Measurements from ENCODE around the gene B4GALNT1. TPM values are rescaled to one million over a fixed set of nuclear protein-coding genes. Genes with fewer than 3 reads are reported as not detected.

Gene B4GALNT1
- total and polyA plus RNA-seq, 10 of the 15 experiments (the other 5 are each of a cell fraction or from before 2014, with no cell fraction given): 0.01 to 0.38 (median 0.14) TPM; not detected in 3

DNA sequence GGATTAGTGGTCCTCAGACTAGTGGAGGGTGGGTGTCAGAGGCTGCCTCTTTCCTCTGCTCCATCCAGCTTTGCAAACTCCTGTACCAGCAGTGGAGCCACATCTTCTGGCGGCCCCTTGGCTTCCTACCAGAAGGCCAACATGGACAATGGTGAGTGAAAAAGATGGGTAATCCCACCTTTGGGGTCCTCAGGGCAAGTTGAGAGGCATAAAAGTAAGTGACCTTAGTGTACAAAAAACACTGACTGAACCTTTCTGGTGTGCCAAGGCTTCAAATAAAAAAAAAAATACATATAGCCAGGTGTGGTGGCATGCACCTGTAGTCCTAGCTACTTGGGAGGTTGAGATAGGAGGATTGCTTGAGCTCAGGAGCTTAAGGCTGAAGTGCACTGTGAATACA is 51.2 kb downstream of the B4GALNT1 start:
- Histone ChIP-seq H3K4me3 (no peak overlapping the region), H3K4me2 (ENCODE audit: control insufficient read depth, insufficient read depth) (no peak overlapping the region), H3K9ac (ENCODE audit: control insufficient read depth, insufficient read depth, low read length) (no peak overlapping the region), H3K4me1 (ENCODE audit: control insufficient read depth, insufficient read depth, low read length) (no peaks in the 10 kb centered on the region), H3K9me3 (replicated peaks; ENCODE audit: control insufficient read depth, insufficient read depth, low read length) (no peaks in the 10 kb centered on the region), H3K27me3 (replicated peaks in 1 of 2; ENCODE audit: control insufficient read depth in 2 of 2, insufficient read depth in 2 of 2, low read length in 1 of 2) (no peaks in the 10 kb centered on the region; a peak in 1 of 4 replicates), H3K79me2 (ENCODE audit: control insufficient read depth, insufficient read depth, low read length) (no peaks in the 10 kb centered on the region), H2AFZ (ENCODE audit: control insufficient read depth, low read depth, low read length) (no peak overlapping the region), H4K20me1 (ENCODE audit: control insufficient read depth, insufficient read depth) (no peaks in the 10 kb centered on the region), H3K36me3 (ENCODE audit: control insufficient read depth in 2 of 2, insufficient read depth in 2 of 2, low read length in 1 of 2) (no peaks in the 10 kb centered on the region), H3K27ac (ENCODE audit: control insufficient read depth, insufficient read depth) (no peak overlapping the region)
- ChIA-PET POLR2A (no interaction called here), RAD21 (ENCODE audit: unreplicated experiment) (interaction anchor here (0.7 to 5.3 kb wide), 5 partner anchors 38 to 160 kb away, joined by 3 to 28 read pairs (median 3); partner anchors contain the start of gene B4GALNT1), CTCF (interaction anchor here (0.6 to 7.8 kb wide), 15 partner anchors 10 to 163 kb away, joined by 3 to 119 read pairs (median 5); partner anchors contain the start of genes B4GALNT1, DCTN2, INHBE and PIP4K2C), SMC1A (ENCODE audit: uncharacterized antibody, unreplicated experiment) (interaction anchor here (1.0 to 4.2 kb wide), 6 partner anchors 10 to 159 kb away, joined by 3 to 16 read pairs (median 5); partner anchors contain the start of genes B4GALNT1 and PIP4K2C)
- no TSS peak for BruUV-seq (replicated peaks)
- TF ChIP-seq SMARCA5 (IDR thresholded peaks at IDR 0.05): no peak
- no peak for TF ChIP-seq JUND (IDR thresholded peaks at IDR 0.05; ENCODE audit: low read depth, low read length)
- ATAC-seq (no peak), FAIRE-seq (no peak), DNase-seq (ENCODE audit: low read depth, low spot score) (no peak)
- intact Hi-C loops (cut with micrococcal nuclease; ENCODE audit: unreplicated experiment): loop anchor here (10.0 kb wide), 1 partner anchor 323 kb away; no protein-coding TSS in a partner anchor
- 46% methylated on average over 1 of the region's 1 CpG for WGBS (ENCODE audit: insufficient coverage, insufficient replicate concordance, low lambda C conversion rate, missing lambda C conversion rate)
- in situ Hi-C loops (cut with MboI): no loop called here

DNA sequence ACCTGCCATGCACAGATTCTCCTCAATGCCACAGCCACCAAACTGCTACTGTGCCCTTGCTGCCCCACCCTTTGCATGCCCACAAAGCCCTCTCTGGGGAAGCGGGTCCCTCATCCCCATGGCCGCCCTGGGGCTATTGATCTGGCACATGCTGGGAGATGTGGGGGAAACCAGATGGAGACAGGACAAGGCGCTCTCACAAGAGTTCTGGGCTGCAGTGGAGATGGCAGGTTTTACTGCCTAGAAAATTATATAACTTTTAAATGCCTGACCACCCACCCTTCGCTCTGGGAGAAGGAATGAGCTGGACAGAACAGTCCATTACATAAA is 52.6 kb downstream of the B4GALNT1 start:
- SMC1A ChIA-PET (ENCODE audit: uncharacterized antibody, unreplicated experiment): interaction anchor here (1.2 to 4.2 kb wide), 3 partner anchors 40 to 122 kb away, joined by 3 to 16 read pairs (median 6); no protein-coding TSS in a partner anchor
- WGBS (ENCODE audit: insufficient coverage, insufficient replicate concordance, low lambda C conversion rate, missing lambda C conversion rate): 32% methylated on average over 4 of the region's 4 CpGs
- H3K4me1 ChIP-seq (ENCODE audit: control insufficient read depth, insufficient read depth, low read length): no peaks in the 10 kb centered on the region
- intact Hi-C loops (cut with micrococcal nuclease; ENCODE audit: unreplicated experiment): loop anchor here (10.0 kb wide), 1 partner anchor 324 kb away; no protein-coding TSS in a partner anchor
- in situ Hi-C loops (cut with MboI): no loop called here
- no peaks in the 10 kb centered on the region for H3K79me2 ChIP-seq (ENCODE audit: control insufficient read depth, insufficient read depth, low read length)
- DNase-seq (ENCODE audit: low read depth, low spot score) (no peak), ATAC-seq (no peak), FAIRE-seq (no peak)
- RAD21 ChIA-PET (ENCODE audit: unreplicated experiment): interaction anchor here (0.9 to 1.1 kb wide), 2 partner anchors 53 to 162 kb away, joined by 3 read pairs; partner anchors contain the start of gene B4GALNT1
- no peaks in the 10 kb centered on the region for H3K9me3 ChIP-seq (replicated peaks; ENCODE audit: control insufficient read depth, insufficient read depth, low read length)
- BruUV-seq (replicated peaks): no TSS peak
- H3K4me2 ChIP-seq (ENCODE audit: control insufficient read depth, insufficient read depth): no peak overlapping the region
- CTCF ChIA-PET: interaction anchor here (1.3 to 7.8 kb wide), 6 partner anchors 27 to 125 kb away, joined by 3 to 119 read pairs (median 22); partner anchors contain the start of genes GLI1 and INHBE
- no peaks in the 10 kb centered on the region; a peak in 2 of 4 replicates for H3K27me3 ChIP-seq (replicated peaks in 1 of 2; ENCODE audit: control insufficient read depth in 2 of 2, insufficient read depth in 2 of 2, low read length in 1 of 2)
- H3K36me3 ChIP-seq (ENCODE audit: control insufficient read depth in 2 of 2, insufficient read depth in 2 of 2, low read length in 1 of 2): no peaks in the 10 kb centered on the region
- no peak overlapping the region for H3K27ac ChIP-seq (ENCODE audit: control insufficient read depth, insufficient read depth)
- no peaks in the 10 kb centered on the region for H4K20me1 ChIP-seq (ENCODE audit: control insufficient read depth, insufficient read depth)
- no peak overlapping the region for H2AFZ ChIP-seq (ENCODE audit: control insufficient read depth, low read depth, low read length)
- POLR2A ChIA-PET: interaction anchor here (0.6 to 1.1 kb wide), 2 partner anchors 35 to 1084 kb away, joined by 3 read pairs; no protein-coding TSS in a partner anchor
- H3K9ac ChIP-seq (ENCODE audit: control insufficient read depth, insufficient read depth, low read length): no peak overlapping the region
- H3K4me3 ChIP-seq: no peak overlapping the region
- TF ChIP-seq SIN3A (IDR thresholded peaks at IDR 0.05; ENCODE audit: low read depth, low read length) (no peak), NRF1 (conservative IDR thresholded peaks at IDR 0.05; ENCODE audit: low read depth, low read length) (no peak), RB1 (IDR thresholded peaks at IDR 0.05; ENCODE audit: borderline replicate concordance) (no peak), SIX5 (IDR thresholded peaks at IDR 0.05; ENCODE audit: low read depth, low read length, severe bottlenecking) (no peak)
- TF ChIP-seq, protein P1, sequence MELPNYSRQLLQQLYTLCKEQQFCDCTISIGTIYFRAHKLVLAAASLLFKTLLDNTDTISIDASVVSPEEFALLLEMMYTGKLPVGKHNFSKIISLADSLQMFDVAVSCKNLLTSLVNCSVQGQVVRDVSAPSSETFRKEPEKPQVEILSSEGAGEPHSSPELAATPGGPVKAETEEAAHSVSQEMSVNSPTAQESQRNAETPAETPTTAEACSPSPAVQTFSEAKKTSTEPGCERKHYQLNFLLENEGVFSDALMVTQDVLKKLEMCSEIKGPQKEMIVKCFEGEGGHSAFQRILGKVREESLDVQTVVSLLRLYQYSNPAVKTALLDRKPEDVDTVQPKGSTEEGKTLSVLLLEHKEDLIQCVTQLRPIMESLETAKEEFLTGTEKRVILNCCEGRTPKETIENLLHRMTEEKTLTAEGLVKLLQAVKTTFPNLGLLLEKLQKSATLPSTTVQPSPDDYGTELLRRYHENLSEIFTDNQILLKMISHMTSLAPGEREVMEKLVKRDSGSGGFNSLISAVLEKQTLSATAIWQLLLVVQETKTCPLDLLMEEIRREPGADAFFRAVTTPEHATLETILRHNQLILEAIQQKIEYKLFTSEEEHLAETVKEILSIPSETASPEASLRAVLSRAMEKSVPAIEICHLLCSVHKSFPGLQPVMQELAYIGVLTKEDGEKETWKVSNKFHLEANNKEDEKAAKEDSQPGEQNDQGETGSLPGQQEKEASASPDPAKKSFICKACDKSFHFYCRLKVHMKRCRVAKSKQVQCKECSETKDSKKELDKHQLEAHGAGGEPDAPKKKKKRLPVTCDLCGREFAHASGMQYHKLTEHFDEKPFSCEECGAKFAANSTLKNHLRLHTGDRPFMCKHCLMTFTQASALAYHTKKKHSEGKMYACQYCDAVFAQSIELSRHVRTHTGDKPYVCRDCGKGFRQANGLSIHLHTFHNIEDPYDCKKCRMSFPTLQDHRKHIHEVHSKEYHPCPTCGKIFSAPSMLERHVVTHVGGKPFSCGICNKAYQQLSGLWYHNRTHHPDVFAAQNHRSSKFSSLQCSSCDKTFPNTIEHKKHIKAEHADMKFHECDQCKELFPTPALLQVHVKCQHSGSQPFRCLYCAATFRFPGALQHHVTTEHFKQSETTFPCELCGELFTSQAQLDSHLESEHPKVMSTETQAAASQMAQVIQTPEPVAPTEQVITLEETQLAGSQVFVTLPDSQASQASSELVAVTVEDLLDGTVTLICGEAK (IDR thresholded peaks at IDR 0.05; ENCODE audit: borderline replicate concordance): no peak
- TF ChIP-seq, protein P2, sequence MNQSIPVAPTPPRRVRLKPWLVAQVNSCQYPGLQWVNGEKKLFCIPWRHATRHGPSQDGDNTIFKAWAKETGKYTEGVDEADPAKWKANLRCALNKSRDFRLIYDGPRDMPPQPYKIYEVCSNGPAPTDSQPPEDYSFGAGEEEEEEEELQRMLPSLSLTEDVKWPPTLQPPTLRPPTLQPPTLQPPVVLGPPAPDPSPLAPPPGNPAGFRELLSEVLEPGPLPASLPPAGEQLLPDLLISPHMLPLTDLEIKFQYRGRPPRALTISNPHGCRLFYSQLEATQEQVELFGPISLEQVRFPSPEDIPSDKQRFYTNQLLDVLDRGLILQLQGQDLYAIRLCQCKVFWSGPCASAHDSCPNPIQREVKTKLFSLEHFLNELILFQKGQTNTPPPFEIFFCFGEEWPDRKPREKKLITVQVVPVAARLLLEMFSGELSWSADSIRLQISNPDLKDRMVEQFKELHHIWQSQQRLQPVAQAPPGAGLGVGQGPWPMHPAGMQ (IDR thresholded peaks at IDR 0.05; ENCODE audit: borderline replicate concordance): no peak
- TF ChIP-seq, protein P3, sequence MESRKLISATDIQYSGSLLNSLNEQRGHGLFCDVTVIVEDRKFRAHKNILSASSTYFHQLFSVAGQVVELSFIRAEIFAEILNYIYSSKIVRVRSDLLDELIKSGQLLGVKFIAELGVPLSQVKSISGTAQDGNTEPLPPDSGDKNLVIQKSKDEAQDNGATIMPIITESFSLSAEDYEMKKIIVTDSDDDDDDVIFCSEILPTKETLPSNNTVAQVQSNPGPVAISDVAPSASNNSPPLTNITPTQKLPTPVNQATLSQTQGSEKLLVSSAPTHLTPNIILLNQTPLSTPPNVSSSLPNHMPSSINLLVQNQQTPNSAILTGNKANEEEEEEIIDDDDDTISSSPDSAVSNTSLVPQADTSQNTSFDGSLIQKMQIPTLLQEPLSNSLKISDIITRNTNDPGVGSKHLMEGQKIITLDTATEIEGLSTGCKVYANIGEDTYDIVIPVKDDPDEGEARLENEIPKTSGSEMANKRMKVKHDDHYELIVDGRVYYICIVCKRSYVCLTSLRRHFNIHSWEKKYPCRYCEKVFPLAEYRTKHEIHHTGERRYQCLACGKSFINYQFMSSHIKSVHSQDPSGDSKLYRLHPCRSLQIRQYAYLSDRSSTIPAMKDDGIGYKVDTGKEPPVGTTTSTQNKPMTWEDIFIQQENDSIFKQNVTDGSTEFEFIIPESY (IDR thresholded peaks at IDR 0.05): no peak
